Stimulated activated CD4-positive, alpha-beta T cell treated with anti-CD3 and anti-CD28 coated beads, TNF-alpha, amount 100 ng/mL, for 48 hours (primary cell): Measurements from ENCODE around the gene CYP26B1.

ENCODE experiments used
- DNase-seq, 3 donors: peaks; one replicate each; pipeline ENCODE4 v3.0.0-alpha.2; 2020; ENCODE audit warnings: low read depth in 3 of 3

CYP26B1 gene

DNA sequence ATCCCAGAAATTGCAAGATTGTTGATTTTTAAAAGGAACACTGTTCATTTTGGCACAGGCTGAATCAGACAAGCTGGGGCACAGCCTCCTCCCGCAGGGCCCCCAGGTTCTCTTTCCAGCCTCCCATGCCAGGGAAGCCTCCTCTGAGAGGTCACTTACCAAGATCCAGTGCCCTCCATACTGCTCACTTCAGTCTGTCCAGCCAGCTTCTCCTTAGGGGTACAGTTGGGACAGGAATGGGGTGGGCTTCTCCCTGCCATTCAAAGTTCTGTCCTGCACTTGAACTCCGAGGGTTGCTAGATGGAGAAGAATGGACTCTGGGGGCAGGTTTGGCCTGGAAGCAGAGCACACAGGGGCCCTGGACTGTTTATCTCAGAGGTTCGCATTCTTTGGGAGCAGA lies 7.5 kb upstream of the CYP26B1 start:
- DNase-seq, result no peak

DNA sequence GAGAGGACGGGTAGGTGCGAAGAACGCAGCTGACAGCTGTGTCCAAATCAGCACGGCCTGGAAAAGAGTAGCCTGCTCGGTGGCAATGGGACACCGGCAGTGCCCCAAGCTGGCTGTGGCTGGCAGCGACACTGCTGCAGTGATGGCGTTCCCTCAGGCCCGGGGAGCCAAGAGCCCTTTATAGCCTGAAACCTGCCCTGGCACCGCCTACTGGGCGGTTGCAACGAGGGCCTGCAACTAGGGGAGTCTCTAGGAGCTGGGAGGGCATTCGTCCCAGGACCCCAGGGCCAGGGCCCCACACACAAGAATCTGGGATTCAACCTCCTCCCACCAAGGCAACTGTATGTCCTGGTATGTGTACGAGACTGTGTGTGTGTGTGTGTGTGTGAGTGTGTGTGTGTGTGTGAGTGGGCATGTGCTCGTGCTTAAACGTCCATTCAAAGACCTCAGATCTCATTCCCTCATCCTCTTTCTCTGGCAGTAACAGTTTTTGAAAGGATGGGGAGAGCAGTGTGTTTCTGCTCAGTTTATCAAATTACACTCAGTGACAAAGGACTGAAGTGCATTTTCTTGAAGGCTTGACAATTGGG lies 6.8 kb upstream of the CYP26B1 start:
- no peak for DNase-seq

DNA sequence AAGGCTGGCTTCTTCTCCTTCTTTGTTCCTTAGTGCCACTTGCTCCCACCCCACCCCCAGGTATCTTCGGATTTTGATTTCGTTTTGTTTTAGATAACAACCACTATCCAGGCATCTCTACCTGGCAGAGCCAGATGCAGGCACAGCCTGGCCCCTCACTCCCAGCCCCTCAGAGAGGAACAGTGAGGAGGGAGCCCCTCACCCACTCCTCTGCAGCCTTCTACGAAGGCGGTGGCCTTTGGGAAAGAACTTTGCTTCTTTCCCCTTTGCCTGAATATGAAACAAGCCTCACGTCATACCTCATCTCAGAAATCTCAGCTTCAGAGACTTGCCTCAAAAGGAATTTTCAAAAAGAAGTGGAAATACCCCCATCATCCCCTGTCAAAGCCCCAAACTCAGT lies 6.3 kb upstream of the CYP26B1 start:
- DNase-seq, result no peak

DNA sequence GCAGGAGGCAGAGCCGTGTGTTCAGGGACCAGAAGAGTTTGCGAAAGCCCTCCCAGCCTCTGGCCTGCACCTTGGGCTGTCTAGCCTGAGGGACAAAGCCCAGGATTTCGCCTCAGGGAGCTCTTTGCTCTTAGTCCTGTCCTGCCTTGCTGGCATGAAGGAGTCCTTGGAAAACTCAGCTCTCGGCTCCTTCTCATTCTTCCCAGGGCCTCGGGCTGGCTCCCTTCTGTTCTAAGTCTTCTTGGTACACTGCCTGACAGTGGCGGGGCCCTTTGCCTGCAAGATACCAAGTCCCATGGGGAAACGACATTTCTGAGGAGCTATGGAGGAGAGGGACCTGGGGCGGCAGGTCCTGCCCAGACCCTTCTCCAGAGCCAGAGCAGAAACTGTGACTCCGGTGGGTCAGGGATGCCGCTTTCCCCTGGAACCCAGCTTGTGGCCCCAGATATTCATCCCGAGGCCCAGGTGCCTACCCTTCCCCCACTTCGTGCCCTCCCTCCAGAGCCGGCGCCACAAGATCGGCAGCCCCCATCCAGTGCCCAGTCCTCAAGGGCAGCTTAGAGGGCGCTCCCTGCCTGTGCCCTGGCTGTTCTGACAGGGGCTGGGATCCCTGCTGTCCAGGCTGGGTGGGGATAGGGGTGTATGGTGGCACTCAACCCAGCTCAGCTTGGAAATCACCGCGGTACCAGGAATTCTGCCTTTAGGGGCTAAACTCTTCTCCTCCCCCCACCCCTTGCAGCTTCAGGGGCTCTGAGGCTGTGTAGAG lies 5.5 kb upstream of the CYP26B1 start:
- no peak for DNase-seq

DNA sequence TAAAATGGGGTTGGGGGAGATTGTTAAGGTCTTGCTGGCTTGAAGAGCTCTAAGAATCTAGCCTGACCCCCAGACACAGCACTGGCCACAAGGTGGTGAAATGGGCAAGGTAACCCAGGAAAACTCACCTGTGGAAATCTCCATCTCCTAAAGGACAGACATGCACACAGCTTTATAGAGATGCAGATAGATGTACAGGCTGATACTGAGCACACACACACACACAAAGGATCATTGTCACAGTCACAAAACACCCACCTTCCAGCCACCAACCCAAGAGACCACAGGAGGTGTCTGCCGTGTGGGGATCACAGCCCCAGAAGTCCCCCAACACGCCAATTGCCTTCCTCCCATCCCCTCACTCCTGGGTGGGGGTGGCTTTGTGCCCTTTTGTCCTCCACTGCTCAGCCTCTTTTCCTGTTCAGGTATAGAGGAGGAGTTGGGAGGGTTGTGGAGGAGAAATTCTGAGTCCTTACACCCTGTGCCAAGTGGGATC lies 3.2 kb upstream of the CYP26B1 start:
- DNase-seq, result no peak

DNA sequence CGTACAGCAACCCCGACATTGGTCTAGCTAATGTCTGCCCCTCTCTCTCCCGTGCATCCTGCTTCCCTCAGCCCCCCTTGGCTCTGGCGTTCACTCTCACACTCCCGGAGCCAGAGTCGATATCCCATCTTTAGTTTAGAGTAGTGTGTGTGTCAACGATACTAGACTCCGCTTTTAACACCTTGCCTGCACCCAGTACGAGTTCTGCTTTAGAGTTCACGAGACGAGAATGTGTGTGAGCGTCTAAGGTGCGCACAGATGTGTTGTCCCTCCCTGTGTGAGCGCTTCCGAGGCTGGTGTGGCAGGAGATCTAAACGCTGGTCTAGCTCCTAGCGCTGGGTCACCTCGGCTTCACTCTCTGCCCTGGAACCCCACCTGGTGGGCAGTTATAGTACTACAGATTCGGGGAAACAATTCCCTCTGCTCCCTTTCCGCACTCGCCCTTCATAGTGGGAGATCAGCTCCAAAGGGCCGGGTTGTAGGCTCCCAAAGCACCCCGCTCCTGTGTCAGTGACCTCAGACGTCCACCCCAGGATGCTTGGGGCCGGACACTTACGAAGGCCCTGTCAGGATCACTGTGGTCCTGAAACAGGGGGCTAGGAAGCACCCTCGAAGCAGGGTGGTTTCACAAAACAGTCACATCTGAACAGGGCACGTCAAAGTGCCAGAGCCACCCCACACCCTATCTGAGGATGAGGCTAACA lies 2.6 kb upstream of the CYP26B1 start:
- DNase-seq, result peak; percentile 45 to 67 (median 65)

DNA sequence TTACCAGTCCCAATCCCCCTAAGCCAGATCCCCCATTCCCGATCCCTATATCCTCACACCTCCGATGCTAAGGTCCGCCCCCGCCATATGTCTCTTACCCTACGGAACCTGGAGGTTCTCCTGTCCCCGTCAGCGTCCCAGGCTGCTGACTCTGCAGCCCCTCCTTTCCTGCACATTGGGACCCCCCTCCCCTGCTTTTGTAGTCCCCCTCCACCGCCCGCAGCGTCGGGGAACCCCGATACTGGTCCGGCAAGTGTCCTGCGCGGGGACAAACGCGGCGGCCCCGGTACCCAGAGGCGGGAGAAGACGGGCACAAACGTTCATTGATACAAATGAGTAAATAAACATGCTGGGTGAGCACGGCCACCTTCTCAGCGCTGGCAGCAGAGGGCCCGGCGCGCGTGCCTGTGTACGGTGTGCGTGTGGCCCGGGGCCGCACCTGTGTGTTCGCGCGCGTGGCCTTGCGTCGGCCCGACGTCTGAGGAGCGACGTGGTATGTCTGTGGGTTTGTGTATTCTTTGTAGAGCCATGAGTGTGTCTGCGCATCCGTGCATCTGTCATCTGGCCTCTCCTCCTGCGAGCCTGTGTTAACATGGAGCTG lies 2.0 kb upstream of the CYP26B1 start:
- DNase-seq, result no peak

DNA sequence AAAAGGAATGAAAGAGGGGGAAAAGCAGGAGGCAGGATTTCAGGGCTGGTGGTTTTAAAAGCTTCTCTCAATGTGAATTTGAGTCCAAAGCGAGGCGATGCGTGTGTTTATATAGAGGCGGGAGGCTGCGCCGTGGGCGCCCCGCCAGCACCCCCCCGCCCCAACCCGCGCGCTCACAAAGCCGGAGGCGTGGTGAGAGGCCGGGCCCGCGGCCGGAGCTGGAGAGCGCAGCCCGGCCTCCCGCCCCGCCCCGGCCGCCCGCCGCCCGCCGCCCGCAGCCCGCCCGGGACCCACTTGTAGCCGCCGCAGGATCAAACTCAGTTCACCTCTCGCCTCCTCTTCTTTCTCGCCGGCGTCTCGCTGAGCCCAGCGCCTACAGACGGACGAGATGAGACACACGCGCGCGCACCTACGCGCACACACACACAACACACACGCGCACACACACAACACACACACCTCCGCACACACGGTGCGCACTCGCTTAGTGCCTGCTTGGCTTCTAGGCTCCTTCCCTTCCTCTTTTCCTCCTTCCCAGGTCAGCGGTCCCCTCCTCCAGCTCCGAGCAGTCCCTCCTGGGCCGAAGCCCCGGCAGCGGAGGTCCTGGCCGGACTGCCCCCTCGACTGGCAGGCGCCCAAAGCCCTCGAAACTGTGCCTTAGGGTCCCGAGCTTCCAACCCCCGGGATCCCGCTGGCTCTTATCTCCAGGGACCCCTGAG lies 1.3 kb upstream of the CYP26B1 start:
- no peak for DNase-seq

DNA sequence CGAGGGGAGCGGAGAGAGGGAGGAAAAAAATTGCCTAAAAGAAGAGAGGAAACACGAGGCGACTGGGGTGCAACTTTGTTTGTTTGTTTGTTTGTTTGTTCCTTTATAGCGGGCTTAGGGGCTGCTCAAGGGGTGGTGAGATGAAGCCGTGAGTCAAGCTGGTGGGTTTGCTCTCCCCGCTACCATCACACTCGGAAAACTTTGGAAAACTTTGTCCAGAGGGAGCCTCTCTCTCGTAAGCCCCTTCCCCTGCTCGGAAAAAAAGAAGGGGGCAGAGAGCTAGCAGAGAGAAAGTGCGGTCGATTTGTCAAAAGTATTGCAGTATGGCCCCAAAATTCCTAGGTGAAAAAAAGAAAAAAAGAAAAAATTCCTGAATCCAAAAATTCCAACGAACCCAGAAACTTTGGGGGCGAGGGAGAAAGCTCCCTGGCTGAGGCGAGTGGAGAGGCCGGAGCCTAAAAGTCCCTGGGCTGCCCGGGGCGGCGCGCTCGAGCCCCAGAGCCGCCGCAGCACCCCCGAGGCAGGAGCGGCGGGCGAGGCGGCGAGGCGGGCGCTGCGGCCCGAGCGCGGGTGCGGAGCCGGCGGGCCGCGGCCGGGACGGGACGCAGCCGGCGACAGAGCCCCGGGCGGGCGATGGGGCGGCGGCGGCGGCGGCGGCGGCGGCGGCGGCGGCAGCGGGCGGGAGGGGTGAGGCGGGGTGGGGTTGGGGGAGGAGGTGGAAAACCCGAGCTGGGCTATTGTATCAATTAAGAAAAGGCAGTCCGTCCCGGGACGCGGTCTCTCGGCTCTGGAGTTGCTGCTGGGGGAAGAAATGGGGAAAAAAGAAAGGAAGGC lies 558 bp upstream of the CYP26B1 start:
- DNase-seq, result no peak

DNA sequence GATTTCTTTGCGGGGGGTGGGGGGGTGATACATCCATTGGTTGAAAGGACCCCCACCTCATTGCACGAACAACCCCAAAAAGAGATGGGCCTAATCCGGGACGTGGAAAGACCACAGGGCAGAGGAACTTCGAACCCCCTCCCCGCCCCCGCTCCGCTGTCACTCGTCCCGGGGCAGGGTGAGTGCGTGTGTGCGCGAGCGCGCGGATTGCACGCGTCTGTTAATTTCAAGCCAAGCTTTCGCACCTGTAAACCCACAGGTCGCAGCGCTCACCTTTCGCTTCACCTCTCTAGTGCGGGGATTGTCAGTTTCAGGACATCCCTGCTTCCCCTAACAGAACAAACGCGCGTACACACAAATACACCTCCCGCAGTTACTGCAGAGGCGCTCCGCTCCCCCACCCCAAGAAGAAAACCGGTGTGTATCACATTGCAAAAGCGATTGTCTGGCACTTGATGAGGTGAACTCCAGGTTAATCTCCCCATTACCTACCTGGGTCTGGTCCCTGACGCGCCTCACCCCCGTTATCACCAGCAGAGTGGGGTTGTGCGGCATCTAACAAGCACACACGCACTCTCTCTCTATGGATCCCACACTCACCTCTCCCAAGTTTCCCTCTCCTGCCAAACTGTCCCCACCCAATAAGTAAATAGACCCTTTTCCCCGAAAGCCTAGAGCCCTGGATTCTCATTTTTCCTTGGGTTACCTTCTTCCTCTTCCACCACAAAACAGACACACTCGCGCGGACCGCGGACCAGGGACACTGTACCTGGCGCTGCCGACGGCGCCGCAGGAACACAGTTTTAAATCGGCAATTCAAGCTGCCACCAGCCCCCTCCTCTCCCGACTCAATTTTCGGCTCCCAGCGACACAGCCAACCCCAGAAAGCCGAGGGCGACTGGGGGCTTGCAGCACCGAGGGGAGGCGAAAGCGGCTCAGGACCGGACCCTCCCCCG lies 1.0 kb downstream of the CYP26B1 start:
- DNase-seq, result no peak

DNA sequence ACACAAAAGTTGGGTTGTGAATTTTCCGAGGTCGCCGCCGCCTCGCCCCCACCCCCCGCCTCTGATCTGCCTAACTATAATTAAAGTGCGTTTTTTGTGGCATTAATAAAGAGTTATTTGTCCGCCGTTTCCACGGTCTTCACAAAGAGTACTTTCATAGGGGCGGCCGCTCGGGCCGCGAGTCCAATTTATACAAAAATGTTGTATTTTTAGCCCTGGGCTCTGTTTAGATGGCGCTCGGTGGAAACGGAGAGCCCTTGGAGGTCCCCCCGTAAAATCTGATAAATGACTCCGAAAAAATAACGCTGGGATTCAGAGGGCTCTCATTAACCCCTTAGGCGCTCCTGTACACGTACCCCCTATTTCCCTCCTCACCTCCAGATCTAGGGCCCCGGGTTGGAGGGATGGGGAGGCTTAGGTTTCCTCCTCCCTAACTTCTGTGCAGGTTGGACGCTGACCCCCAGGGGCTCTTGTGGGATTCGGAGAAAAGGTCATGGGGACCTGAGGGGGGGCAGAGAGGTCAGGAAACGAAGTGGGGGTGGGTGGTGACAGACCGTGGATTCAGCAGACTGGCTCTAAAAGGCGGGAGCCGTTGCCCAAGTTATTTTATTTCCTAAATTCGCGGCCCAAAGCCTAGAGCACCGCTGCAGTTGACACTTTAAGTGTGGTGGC lies 1.9 kb downstream of the CYP26B1 start:
- no peak for DNase-seq

DNA sequence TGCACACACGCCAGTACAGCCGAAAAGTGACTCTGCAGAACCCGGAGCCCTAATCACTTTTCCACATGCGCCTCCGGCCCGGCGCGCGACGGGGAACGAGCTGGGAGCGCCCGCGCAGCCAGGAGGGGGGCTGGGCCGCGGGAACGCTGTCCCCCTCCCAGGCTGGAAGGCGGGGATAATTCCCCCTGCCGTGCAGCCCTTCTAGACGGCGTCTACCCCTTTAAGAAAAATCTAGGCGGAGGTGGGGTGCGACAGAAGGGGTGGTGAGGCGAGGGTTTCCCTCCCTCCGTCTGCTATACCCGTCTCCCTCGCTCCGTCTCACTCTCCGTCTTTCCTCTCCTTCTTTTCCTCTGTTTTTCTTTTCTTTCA lies 2.4 kb downstream of the CYP26B1 start:
- no peak for DNase-seq

DNA sequence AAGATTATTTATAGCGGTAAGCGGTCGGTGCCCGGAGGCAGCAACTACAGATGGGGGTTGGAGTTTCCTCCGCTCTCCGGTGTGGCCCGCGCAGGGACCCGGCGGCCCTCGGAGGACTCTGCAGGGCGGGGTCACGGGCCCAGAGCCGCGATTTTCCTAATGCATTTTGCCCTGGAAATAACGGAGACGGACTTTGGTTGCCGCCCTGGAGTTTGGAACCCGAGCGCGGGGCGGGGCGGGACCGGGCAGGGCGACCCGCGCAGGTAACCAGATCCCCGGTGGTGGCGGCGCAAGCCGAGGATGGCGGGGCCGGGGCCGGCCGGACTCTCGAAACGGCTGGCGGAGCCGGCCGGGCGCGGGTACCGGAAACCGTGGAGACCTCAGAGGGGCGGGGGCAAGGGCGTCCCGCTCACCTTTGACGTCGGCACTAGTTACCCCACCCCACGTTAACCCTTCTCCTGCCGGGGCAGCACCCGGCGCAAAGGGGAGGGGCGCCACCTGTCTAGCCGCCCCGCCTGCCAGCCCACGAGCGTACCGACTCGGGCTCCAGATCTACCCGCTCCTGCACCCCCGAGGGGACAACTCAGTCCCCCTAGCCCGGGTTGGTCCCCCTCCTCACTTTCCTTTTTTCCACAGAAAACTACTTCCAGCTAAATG lies 2.9 kb downstream of the CYP26B1 start:
- no peak for DNase-seq

DNA sequence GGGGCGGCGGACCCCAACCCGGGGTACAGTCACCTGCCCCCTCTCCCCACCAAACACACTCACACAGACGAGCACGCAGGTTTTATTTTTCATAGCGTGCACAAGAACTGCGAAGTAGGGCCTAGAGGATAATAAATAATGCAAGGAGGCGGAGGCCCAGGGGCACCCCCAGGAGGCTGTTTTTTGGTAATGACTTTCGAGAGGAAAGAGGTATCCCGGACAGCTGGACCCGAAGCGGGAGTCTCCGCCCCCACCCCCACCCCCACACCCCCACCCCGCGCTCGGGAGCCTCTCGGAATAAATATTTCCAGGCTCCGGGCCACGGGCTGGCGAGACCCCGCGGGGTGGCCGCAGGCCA lies 3.4 kb downstream of the CYP26B1 start:
- no peak for DNase-seq

DNA sequence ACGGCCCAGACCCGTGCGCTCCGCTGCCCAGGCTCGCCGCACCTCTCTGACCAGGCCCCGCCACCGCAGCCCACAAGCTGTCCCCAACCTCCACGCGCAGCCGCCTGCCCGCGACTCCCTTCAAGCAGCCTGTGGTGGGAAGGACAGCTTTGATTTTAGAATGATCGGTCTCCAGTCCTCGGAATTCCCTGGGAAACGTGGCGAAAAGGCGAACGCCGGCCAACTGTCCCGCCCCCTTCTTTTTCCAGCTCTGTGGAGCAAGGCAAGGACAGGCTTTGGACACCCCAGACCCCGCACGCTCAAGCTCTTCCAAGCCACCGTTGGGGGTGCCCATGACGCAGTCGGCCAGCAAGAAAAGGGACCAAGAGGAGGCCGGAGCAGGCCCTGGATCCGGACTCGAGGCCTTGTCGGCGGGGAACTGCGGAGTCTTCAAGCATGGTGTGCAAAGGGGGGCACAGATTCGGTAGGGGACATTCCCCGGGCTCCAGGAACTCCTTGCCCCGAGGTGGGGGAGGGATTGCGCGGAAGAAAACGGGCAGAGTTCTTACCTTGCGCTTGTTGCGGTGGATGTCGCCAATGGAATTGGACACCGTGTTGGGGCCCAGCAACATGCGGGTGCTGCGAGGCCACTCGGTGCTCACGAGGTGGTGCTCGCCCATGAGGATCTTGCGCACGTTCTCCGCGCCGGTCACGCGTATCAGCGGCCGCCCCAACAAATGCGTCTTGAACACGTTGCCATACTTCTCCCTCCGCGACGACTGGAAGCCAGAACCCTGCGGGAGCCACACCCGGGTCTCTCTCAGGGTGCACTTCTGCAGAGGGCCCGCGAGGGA lies 4.0 kb downstream of the CYP26B1 start:
- DNase-seq, result no peak

DNA sequence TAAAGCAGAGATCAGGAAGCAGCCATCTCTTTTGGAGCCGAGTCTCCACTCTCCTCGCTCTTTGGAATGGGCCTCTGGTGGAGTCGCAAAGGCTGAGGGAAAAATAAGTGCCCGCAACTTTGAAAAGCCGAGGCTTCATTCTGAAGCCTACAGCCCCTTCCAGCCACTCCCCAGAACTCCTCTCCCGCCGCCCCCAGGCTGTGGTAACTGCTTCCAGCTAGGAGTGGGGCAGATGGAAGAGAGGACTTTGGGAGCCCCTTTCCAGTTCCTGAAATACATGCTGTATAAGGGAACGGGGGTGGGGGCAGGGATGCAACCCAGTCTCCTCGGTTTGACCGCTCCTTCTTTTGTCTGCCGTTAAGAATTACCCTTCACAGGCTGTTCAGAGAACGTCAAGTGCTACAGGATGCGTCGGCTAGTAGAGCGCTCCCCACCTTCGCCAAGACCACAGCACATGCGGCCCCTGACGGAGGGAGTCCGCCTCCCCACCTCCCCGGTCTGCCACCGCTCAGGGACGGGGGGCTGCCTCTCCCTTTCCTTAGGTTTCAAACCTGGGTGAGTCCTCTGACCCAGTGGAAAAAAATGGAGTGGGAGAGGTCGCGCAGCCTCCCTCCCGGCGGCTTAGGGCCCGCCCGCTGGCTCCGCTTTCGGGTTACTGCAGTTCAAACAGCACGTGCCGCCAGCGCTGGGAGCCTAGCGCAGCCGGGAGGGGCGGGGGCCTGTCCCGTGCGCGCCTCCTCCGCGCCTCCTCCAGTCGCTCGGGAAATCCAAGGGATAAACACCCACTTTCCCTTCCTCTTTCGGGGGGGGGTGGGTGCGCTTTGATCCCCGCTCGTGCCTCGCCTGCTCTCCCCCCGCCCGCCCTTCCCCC lies 4.9 kb downstream of the CYP26B1 start:
- DNase-seq, result no peak

DNA sequence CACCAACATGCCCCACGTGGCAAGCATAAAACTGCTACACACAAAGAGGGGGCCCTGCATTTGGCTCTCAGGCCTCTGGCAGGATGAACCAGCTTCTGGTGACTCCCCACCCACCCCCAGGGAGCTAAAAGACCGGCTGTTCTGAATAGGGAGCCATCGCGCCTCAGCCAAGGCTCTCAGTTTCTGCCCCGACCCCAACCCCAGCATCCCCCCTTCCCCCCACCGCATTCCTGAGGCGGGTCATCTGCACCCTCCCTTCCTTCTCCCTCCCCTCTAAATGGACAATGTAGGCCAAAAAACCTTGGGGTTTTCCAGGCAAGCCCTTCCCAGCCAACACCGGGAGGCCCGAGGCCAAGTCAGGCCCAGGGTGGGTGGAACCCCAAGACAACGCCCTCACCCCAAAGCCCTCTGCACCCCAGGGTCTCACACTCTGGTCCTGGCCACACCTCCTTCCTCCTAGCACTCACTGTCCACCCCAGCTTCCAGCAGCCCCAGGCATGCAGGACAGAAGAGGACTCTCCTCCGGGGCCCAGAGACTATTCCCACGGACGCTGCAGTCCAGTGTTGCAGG lies 5.7 kb downstream of the CYP26B1 start:
- DNase-seq, result no peak
